K562 treated with DMSO at 1 percent for 12 hours (cell line): ENCODE data around the gene CEP170B. TPM values are rescaled to one million over a fixed set of nuclear protein-coding genes. Genes with fewer than 3 reads are reported as not detected.

ENCODE experiments used
- total RNA-seq: library from RNA; unstranded; fragments of 300-600 nt; gene quantifications from 2 replicates; pipeline ENCODE4 v1.2.3, GENCODE V29; 2022; ENCODE audit not compliant: insufficient read depth

The CEP170B gene
- total RNA-seq, result 2.6 and 8.0 TPM in 2 replicates

GRCh38 chr14:104865081-104865630 is at the start of gene CEP170B:
Gene CEP170B (plus strand): TSS chr14:104865268. CDS start chr14:104868451, 3,183 bp downstream.

GRCh38 chr14:104924421-104925213 is 59.5 kb downstream of the CEP170B start, which contains the start of gene PLD4:
Gene PLD4 (plus strand): TSS chr14:104924879. CDS start chr14:104927141, 2,262 bp downstream.

Other genes with a start within 250 kb of the CEP170B start
- gene INF2, start 175.7 kb upstream of the CEP170B start, total RNA-seq, result 12.3 and 14.8 TPM in 2 replicates
- gene ADSS1, start 141.0 kb upstream of the CEP170B start, total RNA-seq, result 13.5 and 15.8 TPM in 2 replicates
- 106 and 187 TPM in 2 replicates for gene SIVA1, start 112.1 kb upstream of the CEP170B start, total RNA-seq
- 70.0 and 124 TPM in 2 replicates for gene AKT1, start 69.5 kb upstream of the CEP170B start, total RNA-seq
- 4.5 and 7.4 TPM in 2 replicates for gene ZBTB42, start 64.2 kb upstream of the CEP170B start, total RNA-seq
- not detected in 2 replicates for gene PLD4, start 59.6 kb downstream of the CEP170B start, total RNA-seq
- 0.14 TPM in 1 of 2 replicates, not detected in the other for gene AHNAK2, start 113.1 kb downstream of the CEP170B start, total RNA-seq
- 2.0 and 2.4 TPM in 2 replicates for gene CLBA1, start 120.5 kb downstream of the CEP170B start, total RNA-seq
- gene CDCA4, start 155.8 kb downstream of the CEP170B start, total RNA-seq, result 31.9 and 41.7 TPM in 2 replicates
- gene GPR132, start 200.2 kb downstream of the CEP170B start, total RNA-seq, result 2.0 and 4.0 TPM in 2 replicates